Testis (tissue), 3 donors: Measurements from ENCODE around the gene N4BP2L2. TPM values are rescaled to one million over a fixed set of nuclear protein-coding genes. Genes with fewer than 3 reads are reported as not detected.

Source experiments
- DNase-seq: peaks from one replicate; pipeline ENCODE4 v3.0.0-alpha.2; 2019
- H3K27ac ChIP-seq, 2 donors: fragments of 200-600 bp; sonication (generic); one replicate each; pipeline ENCODE4 v1.5.1; 2019
- H3K27me3 ChIP-seq: fragments of 200-600 bp; sonication (generic); one replicate; pipeline ENCODE4 v1.5.1; 2019
- H3K36me3 ChIP-seq: fragments of 200-600 bp; sonication (generic); one replicate; pipeline ENCODE4 v1.5.1; 2017; ENCODE audit warnings: low read depth; ENCODE audit errors: missing control alignments
- H3K4me1 ChIP-seq: fragments of 200-600 bp; sonication (generic); one replicate; pipeline ENCODE4 v1.5.1; 2019
- H3K4me3 ChIP-seq, 2 donors: fragments of 200-600 bp; sonication (generic); one replicate each; pipeline ENCODE4 v1.5.1; 2017 to 2019
- H3K9me3 ChIP-seq: fragments of 200-600 bp; sonication (generic); one replicate; pipeline ENCODE4 v1.5.1; 2017
- POLR2A ChIP-seq: fragments of 450-650 bp; IDR thresholded peaks from one replicate; pipeline ENCODE4 v1.6.1; 2017; ENCODE audit warnings: antibody characterized with exemption, mild to moderate bottlenecking, moderate library complexity
- WGBS, 2 donors: methylation state at CpG; one replicate each; pipeline ENCODE4 v1.1.5; 2018; 5-methylcytosine and 5-hydroxymethylcytosine counted together
- intact Hi-C: fragments of 100-400 bp; cut with DNase I; formaldehyde crosslinking; loops from one replicate; pipeline ENCODE4 v1.15.1; 2023; ENCODE audit warnings: low total_unique reads
- polyA plus RNA-seq: library from polyadenylated mRNA; stranded (reverse); fragments of 350-450 nt; fragmentation: Illumina TruSeq; extraction: RNeasy Lipid Tissue Mini Kit (QIAGEN cat#74804); gene quantifications from one replicate; pipeline ENCODE4 v1.2.3, GENCODE V29; 2014; ENCODE audit warnings: low read depth, low replicate concordance; ENCODE audit not compliant: insufficient read depth
- total RNA-seq, 2 donors: library from RNA; depleted of rRNA; stranded (reverse); fragments of >200 nt; gene quantifications; one replicate each; pipeline ENCODE4 v1.2.3, GENCODE V29; 2016
- TF ChIP-seq, protein P1 (sequence below), 3 experiments: fragments of 450-650 bp in 2 of 3; fragments of 200-600 bp in 1 of 3; sonication (generic) in 1 of 3; IDR thresholded peaks; one replicate each; pipeline ENCODE4 v1.5.1; 2016 to 2019; ENCODE audit warnings: antibody characterized with exemption in 3 of 3, mild to moderate bottlenecking in 2 of 3, moderate library complexity in 1 of 3

Gene N4BP2L2
- total and polyA plus RNA-seq, 3 donors from 2014 or later = 56.4 to 197 (median 187) TPM

DNA sequence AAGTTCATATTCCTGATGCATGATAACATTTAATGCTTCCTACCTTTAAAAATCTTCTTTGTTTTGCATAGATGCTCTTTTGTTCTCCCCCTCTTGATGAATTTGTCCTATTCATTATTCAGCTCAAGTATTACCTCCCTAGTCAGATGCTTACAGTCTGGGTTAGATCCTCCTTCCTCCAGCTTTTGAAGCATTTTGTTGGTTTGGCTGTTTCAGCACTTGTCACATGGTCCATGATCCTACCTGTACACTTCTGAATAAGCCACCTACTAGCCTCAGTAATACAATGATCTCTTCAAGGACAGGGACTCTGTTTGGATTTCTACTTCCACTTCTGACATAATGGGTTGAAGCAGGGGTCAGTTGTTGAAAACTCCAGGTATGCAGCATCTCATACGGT is 148.1 kb downstream of the N4BP2L2 start:
- intact Hi-C loops = no loop called here
- no peak for DNase-seq
- Histone ChIP-seq H3K27me3 (no peaks in the 10 kb centered on the region), H3K4me1 (no peaks in the 10 kb centered on the region), H3K27ac (no peak overlapping the region), H3K36me3 (no peaks in the 10 kb centered on the region), H3K4me3 (no peak overlapping the region), H3K9me3 (no peaks in the 10 kb centered on the region)
- WGBS, 2 donors = 94 to 96% methylated on average over 1 of the region's 1 CpG
- no peak for TF ChIP-seq POLR2A
- TF ChIP-seq, protein P1, sequence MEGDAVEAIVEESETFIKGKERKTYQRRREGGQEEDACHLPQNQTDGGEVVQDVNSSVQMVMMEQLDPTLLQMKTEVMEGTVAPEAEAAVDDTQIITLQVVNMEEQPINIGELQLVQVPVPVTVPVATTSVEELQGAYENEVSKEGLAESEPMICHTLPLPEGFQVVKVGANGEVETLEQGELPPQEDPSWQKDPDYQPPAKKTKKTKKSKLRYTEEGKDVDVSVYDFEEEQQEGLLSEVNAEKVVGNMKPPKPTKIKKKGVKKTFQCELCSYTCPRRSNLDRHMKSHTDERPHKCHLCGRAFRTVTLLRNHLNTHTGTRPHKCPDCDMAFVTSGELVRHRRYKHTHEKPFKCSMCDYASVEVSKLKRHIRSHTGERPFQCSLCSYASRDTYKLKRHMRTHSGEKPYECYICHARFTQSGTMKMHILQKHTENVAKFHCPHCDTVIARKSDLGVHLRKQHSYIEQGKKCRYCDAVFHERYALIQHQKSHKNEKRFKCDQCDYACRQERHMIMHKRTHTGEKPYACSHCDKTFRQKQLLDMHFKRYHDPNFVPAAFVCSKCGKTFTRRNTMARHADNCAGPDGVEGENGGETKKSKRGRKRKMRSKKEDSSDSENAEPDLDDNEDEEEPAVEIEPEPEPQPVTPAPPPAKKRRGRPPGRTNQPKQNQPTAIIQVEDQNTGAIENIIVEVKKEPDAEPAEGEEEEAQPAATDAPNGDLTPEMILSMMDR (IDR thresholded peaks at IDR 0.05) = no peak

DNA sequence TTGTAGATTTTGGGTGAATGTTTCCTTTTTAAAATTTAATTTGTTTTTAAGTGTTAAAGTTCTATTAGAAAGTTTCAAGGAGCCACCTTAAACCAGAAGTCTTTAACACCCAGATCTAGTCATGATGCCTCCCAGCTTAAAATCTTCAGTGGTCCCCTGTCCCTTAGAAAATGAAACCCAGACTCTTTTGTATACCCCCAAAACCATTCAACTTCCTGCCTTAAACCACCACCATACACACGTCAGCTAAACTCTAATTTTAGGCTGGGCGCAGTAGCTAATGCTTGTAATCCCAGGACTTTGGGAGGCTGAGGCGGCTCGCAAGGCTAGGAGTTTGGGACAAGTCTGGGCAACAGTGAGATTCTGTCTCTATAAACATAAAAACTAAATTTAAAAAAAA is 148.5 kb downstream of the N4BP2L2 start:
- intact Hi-C loops = no loop called here
- H3K36me3 ChIP-seq = no peaks in the 10 kb centered on the region
- no peak for DNase-seq
- H3K9me3 ChIP-seq = no peaks in the 10 kb centered on the region
- TF ChIP-seq, protein P1 (IDR thresholded peaks at IDR 0.05) = no peak
- no peak for TF ChIP-seq POLR2A
- H3K4me1 ChIP-seq = no peaks in the 10 kb centered on the region
- 79 to 94% methylated on average over 4 of the region's 4 CpGs for WGBS, 2 donors
- no peak overlapping the region for H3K27ac ChIP-seq
- H3K4me3 ChIP-seq = no peak overlapping the region
- H3K27me3 ChIP-seq = no peaks in the 10 kb centered on the region

DNA sequence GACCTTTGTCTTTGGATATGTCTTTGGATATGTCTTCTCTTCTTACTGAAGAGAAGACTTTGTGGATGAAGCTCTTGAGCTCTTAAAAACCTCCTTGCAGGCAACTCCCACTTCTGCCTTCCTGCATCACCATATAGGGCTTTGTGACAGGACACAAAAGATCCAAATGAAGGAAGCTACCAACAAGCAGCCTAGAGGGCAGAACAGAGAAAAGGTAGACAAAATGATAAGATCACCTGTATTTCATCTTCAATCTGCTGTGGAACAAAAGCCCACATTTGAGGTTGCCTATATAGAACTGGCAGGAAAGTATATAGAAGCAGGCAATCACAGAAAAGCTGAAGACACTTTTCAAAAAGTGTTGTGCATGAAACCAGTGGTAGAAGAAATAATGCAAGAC is 153.2 kb downstream of the N4BP2L2 start:
- H3K36me3 ChIP-seq = no peaks in the 10 kb centered on the region
- H3K9me3 ChIP-seq = no peaks in the 10 kb centered on the region
- intact Hi-C loops = loop anchor here (10.0 kb wide), 1 partner anchor 149 kb away; the partner anchor contains the start of gene N4BP2L2
- no peak overlapping the region for H3K4me3 ChIP-seq
- no peak for DNase-seq
- H3K4me1 ChIP-seq = no peaks in the 10 kb centered on the region
- no peak for TF ChIP-seq POLR2A
- TF ChIP-seq, protein P1 (IDR thresholded peaks at IDR 0.05) = no peak
- H3K27ac ChIP-seq = no peak overlapping the region
- H3K27me3 ChIP-seq = no peaks in the 10 kb centered on the region

DNA sequence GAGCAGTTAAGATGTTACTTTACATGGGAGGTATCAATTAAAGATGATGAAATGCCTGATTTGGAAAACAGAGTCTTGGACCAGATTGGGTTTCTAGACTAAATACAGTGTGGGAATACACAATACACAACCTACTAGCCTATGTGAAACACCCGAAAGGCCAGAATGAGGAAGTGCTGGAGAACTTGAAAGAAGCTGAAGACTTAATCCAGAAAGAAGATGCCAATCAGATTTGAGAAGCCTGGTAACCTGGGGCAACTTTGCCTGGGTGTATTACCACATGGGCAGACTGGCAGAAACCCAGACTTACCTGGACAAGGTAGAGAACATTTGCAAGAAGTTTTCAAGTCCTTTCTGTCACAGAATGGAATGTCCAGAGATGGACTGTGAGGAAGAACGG is 153.9 kb downstream of the N4BP2L2 start:
- H3K27me3 ChIP-seq = no peaks in the 10 kb centered on the region
- no peaks in the 10 kb centered on the region for H3K36me3 ChIP-seq
- no peak overlapping the region for H3K27ac ChIP-seq
- WGBS, 2 donors = 89 to 90% methylated on average over 2 of the region's 2 CpGs
- H3K4me1 ChIP-seq = no peaks in the 10 kb centered on the region
- intact Hi-C loops = loop anchor here (10.0 kb wide), 1 partner anchor 150 kb away; the partner anchor contains the start of gene N4BP2L2
- no peak for TF ChIP-seq POLR2A
- TF ChIP-seq, protein P1 (IDR thresholded peaks at IDR 0.05) = no peak
- no peaks in the 10 kb centered on the region for H3K9me3 ChIP-seq
- no peak overlapping the region for H3K4me3 ChIP-seq
- DNase-seq = no peak

DNA sequence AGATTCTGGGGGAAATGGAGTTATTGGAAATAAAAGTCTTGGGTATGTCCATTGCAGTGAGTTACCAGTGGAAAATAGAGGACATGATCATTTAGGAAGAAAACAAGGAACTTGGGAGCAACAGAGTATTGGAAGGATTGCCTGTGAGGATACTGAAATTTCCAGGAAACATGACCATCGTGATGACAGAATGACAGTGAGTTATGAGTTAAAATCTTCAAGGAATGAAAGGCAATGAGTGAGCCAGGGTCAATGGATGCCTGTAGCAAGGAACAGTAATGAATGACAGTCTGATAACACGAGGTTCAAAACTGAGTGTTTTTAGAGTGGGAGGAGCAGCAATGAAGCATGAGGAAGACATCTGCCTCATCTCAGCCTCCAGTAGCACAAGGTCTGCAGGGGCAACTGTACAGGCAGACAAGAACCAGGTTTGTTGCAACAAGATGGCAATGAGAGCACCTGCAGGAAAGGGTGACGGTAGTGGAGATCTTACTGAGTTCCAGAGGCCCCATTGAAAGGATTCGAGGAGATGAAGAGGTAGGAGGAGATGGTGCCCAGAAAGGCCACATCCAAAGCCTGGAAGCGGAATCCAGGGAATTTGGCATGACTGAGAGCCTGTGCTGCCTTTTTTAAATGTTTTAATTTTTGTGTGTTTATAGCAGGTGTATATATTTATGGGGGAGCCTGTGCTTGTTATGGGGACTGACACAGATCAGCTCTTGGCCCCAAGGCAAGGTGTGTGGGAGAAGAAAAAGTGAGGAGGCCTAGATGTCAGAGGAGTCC is 154.6 kb downstream of the N4BP2L2 start:
- Histone ChIP-seq H3K4me3 (no peak overlapping the region), H3K9me3 (no peaks in the 10 kb centered on the region), H3K4me1 (no peaks in the 10 kb centered on the region), H3K36me3 (no peaks in the 10 kb centered on the region), H3K27ac (no peak overlapping the region), H3K27me3 (no peaks in the 10 kb centered on the region)
- no peak for DNase-seq
- 84% methylated on average over 5 of the region's 5 CpGs for WGBS, 2 donors
- intact Hi-C loops = loop anchor here (10.0 kb wide), 1 partner anchor 151 kb away; the partner anchor contains the start of gene N4BP2L2
- TF ChIP-seq, protein P1 (IDR thresholded peaks at IDR 0.05) = no peak
- no peak for TF ChIP-seq POLR2A
